ES-I3 (cell line): ENCODE measurements around the gene APH1B.
"Not testable (repeated sequence)": the region's sequence is repeated elsewhere in the genome, so short reads cannot be mapped to it uniquely, and the experiment has no call there.

Experiments
- H3K36me3 ChIP-seq: 2 replicates; pipeline ENCODE4 v1.6.1; 2013; ENCODE audit warnings: mild to moderate bottlenecking, low read length, control low read depth, moderate library complexity; ENCODE audit not compliant: insufficient read depth
- H3K4me1 ChIP-seq: 2 replicates; pipeline ENCODE4 v1.6.1; 2013; ENCODE audit warnings: mild to moderate bottlenecking, control low read depth, low read length; ENCODE audit not compliant: insufficient read depth
- H3K9ac ChIP-seq: 2 replicates; pipeline ENCODE4 v1.6.1; 2013; ENCODE audit warnings: low read depth, mild to moderate bottlenecking, low read length, moderate library complexity
- H3K9me3 ChIP-seq: 2 replicates; pipeline ENCODE4 v1.6.1; 2013; ENCODE audit warnings: mild to moderate bottlenecking, low read length, moderate library complexity; ENCODE audit not compliant: control insufficient read depth, insufficient read depth

Gene APH1B

DNA sequence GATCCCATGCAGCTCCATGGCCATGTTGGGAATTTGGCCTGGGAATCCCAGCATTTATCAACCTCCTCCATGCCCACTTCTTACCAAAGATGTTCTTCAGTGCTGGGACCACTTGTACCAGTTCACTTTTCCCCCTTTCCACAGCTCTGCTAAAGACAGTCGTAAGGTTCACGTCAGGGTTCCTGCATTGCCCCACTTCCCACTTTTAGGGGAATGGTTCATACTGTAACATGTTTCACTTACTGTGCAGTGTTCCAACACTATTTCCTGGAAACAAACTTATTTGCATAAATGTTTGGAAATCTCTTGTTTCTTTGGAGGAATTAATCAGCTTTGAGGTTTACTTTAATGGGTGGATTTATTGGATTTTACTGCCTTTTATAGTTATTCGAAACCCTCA, 17.0 kb downstream of the APH1B start:
- Histone ChIP-seq H3K9ac (no peak overlapping the region), H3K4me1 (no peaks in the 10 kb centered on the region), H3K36me3 (no peaks in the 10 kb centered on the region), H3K9me3 (no peaks in the 10 kb centered on the region)

DNA sequence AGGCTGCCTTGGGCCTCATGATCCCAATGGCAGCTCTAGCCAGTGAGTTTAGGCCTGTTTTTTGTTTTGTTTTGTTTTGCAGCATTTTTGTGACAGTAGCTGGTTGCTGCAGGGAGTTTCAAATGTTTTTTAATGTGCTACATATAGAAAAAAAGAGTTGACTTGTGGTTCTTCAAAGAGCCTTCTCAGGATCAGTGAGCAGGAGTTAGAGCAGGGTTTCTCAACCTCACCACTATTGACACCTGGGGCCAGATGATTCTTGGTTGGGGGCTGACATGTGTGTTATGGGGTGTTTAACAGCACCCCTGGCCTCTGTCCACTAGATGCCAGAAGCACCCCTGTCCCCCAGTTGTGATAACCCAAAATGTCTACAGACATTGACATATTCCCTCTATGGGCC, 17.9 kb downstream of the APH1B start:
- Histone ChIP-seq H3K9me3 (no peaks in the 10 kb centered on the region), H3K9ac (no peak overlapping the region), H3K36me3 (no peaks in the 10 kb centered on the region), H3K4me1 (no peaks in the 10 kb centered on the region)

DNA sequence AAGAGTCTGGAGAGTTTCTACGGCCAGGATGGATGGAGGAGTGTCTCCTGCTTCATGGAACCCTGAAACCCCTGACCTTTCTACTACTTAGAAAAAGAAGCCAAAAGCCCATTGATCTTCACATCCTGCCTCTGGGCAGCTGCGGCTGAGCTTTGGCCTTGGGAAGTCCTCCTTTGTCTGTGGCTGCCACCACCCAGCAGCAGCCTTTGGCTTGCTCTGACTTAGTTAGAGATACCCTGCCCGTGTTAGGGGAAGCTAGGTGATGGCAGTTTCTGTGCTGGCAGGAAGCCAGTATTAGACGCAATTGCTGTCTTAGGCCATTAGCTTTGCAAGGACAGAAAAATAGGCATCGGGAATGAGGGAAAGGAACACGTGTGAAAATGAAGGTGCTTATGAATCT, 18.8 kb downstream of the APH1B start:
- H3K9me3 ChIP-seq: no peaks in the 10 kb centered on the region
- H3K4me1 ChIP-seq: no peaks in the 10 kb centered on the region
- H3K9ac ChIP-seq: no peak overlapping the region
- H3K36me3 ChIP-seq: no peaks in the 10 kb centered on the region

DNA sequence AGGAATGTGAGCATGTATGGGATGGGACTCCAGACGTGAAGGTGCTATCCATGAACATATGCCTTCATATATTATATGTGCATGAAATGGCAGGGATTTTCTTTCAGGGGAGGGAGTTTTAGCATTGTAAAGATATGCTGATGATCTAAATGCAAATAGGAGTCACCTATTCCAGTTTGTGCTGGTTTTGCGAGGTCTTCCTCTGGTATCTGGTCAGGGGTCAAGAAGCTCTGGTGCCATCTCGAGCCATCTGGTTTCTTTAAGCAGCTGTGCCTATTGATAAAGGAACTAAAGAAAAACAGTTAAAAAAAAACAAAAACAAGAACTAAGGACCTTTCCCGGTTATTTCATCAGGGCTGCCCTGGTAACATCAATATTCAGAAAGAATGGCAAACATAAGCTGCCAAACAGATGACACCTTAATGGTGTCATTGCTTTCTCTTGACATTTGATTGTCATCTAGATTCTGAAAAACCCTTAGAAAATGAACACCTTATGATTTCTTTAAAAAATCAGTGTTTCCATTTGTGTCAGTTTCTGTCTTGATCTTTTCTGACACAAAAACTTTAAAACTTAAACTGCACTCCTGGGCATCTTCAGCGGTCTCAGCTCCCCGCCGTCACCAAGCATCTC, 22.7 kb downstream of the APH1B start:
- Histone ChIP-seq H3K4me1 (no peaks in the 10 kb centered on the region), H3K9me3 (no peaks in the 10 kb centered on the region), H3K36me3 (no peaks in the 10 kb centered on the region), H3K9ac (no peak overlapping the region)

DNA sequence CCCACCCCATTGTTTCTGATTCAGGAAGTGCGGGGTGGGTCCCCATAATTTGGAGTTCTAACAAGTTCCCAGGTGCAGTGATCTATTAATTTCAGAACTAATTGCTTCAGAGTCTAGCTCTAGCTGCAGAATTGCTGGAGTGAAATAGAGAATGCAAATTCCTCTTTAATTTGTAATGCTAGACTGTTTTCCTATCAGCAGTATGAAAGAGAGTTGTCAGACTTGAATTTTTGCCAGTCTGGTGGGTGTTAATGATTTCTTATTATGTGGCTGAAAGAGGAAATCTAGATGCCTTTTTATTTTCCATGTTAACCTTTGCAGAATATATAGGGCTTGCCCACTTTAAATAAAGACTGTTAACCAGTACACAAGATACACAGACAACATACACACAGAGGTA, 23.7 kb downstream of the APH1B start:
- Histone ChIP-seq H3K9me3 (no peaks in the 10 kb centered on the region), H3K36me3 (no peaks in the 10 kb centered on the region), H3K4me1 (no peaks in the 10 kb centered on the region), H3K9ac (no peak overlapping the region)

DNA sequence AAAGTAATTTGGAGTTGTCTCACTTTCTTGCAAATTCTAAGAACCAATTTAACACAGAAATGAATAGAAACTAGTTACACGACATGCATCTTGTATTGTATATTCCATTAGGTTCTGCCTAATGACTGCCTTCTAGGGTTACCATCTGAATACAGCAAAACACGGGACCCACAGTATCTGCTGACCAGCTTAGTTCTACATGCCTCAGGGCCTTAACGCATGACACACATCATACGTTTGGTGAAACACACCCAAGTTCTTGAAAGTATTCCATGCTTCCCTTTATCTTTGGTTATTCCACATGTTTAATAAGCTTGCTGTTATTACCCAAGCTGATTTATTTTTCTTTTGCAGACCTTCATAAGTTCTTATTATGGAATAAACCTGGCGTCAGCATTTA, 27.9 kb downstream of the APH1B start:
- H3K9me3 ChIP-seq: no peaks in the 10 kb centered on the region
- H3K9ac ChIP-seq: no peak overlapping the region
- H3K4me1 ChIP-seq: no peaks in the 10 kb centered on the region
- H3K36me3 ChIP-seq: no peaks in the 10 kb centered on the region

DNA sequence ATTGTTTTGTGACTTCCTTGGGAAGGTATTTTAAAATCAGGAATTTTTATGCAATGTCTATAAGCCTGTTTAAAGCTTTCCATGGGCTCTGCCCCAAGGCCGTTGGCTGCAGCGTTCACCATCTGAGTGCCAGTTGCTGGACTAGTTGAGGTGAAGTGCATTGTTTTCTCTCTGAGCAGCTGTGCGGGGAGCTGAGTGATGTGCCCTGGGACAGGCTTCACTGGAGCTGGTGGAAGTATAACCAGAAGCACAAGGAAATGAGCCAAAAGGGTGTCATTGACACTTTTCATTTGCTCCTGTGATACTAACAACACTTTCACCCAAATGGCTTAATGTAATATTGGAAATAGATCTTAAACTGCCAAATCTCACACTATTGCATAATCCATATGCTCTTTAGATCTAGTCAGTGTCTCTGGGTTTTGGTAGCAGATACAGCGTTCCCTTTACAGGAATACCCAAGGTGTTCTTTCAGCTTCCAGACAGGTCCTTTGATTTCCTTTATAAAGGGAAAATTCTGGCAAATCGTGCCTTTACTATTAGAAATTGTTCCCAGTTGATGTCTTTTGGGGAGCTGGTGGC, 29.2 kb downstream of the APH1B start:
- Histone ChIP-seq H3K4me1 (no peaks in the 10 kb centered on the region), H3K9ac (no peak overlapping the region), H3K9me3 (no peaks in the 10 kb centered on the region), H3K36me3 (no peaks in the 10 kb centered on the region)

DNA sequence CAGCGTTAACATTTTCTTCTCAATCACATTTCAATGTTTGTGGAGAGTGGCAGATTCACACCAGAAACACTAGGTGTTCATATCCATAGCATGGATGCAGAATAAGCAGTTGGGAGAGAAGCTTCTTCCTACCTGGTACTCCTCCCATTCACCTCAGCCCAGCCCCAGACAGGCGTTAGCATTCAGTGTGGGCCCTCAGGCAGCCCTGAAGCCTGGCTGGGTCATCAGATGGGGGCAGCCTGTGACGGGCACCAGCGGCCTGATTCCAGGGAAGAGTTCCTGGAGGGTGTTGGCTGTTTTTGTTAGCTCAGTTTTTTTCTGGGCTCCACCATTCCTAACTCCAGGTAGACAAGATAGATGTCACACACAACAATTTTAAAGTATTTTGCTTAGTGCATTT, 31.1 kb downstream of the APH1B start:
- Histone ChIP-seq H3K9me3 (no peaks in the 10 kb centered on the region), H3K36me3 (no peaks in the 10 kb centered on the region), H3K9ac (no peak overlapping the region), H3K4me1 (peaks cover 8% of the 10 kb centered on the region)

DNA sequence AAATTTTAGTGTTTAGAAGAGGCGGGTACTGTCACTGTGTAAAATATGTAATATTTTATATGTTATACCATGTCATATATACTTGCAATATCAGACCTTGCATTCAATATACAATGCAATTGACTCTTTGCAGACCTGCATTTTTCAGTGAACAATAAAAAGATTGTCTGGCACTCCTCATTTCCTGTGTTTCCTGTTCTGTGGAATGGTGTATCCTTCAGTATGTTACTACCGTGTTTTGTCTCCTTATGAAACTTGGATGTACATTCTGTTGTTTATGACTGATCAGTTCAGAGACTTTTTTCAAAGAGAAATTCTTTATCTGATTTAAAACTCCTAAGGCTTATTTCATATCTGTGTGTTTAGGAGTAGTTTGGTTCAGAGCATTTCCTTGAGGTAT, 31.5 kb downstream of the APH1B start:
- Histone ChIP-seq H3K4me1 (peaks cover 9% of the 10 kb centered on the region), H3K36me3 (no peaks in the 10 kb centered on the region), H3K9ac (no peak overlapping the region), H3K9me3 (no peaks in the 10 kb centered on the region)

DNA sequence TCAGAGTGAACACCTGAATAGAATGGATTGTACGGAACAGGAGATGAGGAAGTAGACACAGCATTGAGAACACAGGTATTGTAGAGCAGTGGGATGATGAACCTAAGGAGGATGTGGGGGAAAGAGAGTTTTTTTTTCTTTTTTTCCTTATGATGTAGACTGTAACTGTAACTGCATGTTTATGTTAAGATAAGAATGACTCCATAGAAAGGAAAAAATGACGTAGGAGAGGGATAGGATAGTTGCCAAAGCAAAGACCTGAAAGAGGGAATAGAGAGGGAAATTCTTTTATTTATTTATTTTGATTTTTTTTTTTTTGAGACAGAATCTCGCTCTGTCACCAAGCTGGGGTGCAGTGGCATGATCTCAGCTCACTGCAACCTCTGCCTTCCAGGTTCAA, 33.2 kb downstream of the APH1B start:
- Histone ChIP-seq H3K9me3 (no peaks in the 10 kb centered on the region), H3K4me1 (peaks cover 23% of the 10 kb centered on the region), H3K9ac (no peak overlapping the region), H3K36me3 (no peaks in the 10 kb centered on the region)

DNA sequence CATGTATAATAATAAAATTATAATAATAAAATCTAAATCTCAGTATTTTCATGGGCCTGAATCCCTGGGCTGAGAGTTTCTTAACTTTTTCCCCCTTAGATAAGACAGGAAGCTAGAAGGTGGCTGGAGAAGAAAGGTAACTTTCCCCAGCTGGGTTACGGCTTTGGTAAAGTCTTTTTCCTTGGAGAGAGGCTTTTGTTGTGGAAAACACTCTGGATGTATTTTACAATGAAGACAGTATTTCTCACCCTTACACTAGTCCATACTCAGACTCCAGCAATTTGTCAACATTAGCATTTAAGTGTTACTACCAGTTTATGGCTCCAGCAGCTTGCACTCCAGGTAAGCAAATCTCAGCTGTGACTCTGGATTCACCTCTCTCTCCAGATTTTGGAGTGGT, 34.9 kb downstream of the APH1B start:
- peaks cover 33% of the 10 kb centered on the region for H3K4me1 ChIP-seq
- H3K9me3 ChIP-seq: no peaks in the 10 kb centered on the region
- H3K36me3 ChIP-seq: no peaks in the 10 kb centered on the region
- H3K9ac ChIP-seq: no peak overlapping the region

DNA sequence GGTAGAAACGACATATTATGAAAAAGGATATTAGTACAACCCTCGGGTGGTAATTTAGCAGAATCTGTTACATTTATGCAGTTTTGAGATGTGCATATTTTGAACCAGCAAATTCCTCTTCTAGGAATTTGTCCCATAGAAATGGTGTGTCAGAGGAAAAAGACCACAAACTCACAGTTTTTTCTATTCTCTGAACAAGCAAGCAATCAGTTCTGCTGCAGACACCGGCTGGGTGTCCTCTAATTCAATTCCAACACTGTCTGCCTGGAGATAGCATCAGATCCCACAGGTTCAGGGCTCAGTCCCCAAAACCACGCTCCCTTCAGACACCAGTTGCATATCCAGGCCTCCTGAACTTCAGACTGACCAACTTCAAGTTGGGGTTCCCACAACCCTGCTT, 36.4 kb downstream of the APH1B start:
- H3K36me3 ChIP-seq: no peaks in the 10 kb centered on the region
- peaks cover 33% of the 10 kb centered on the region for H3K4me1 ChIP-seq
- no peaks in the 10 kb centered on the region for H3K9me3 ChIP-seq
- no peak overlapping the region for H3K9ac ChIP-seq

DNA sequence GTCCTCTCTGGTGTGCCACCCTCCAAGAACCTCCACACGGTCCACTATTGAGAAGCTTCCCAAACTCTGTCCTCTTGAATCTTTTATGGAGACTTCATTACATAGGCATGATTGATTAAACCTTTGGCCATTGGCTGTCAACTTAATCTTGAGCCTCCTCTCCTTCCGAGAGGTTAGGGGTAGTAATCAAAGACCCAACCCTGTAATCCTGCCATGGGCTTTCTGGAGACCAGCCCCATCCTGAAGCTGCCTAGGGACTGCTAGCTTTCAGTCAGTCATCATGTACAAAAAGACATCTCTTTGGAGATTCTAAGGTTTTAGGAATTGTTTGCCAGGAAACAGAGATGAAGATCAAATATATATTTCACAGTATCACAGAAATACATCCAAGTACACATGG, 37.0 kb downstream of the APH1B start:
- Histone ChIP-seq H3K9me3 (no peaks in the 10 kb centered on the region), H3K36me3 (no peaks in the 10 kb centered on the region), H3K4me1 (peaks cover 33% of the 10 kb centered on the region), H3K9ac (no peak overlapping the region)

DNA sequence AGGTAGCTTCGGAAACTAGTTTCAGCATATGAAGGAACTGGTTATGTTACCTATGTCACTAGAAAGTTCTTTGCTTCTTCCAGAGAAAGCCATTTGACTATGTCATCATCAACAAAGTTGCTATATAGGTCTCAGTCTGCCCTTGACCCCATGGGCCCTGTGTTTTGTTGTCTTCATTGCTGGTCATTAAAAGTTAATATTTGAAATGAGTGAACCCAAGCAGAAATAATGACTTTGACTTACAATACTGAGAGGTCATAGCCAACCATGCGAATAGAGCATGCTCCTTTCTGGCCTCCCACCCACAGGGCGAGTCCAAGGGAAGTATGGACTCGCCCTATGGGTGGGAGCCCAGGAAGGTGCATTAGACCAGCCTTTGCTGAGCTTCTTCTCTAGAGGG, 40.9 kb downstream of the APH1B start:
- H3K9ac ChIP-seq: no peak overlapping the region
- no peaks in the 10 kb centered on the region for H3K9me3 ChIP-seq
- peaks cover 25% of the 10 kb centered on the region for H3K4me1 ChIP-seq
- H3K36me3 ChIP-seq: no peaks in the 10 kb centered on the region

DNA sequence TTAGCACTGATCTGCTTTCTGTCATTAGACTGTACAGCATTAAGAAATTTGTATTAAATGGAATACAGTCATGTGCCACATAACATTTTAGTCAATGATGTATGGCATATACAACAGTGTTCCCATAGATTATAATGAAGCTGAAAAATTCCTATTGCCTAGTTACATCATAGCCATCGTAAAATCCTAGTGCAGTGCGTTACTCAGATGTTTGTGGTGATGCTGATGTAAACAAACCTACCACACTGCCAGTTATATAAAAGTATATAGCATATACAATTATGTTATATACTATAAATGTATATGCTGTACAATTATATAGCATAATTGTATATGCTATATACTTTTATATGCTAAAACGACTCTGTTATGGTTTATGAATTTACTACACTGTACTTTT, 41.7 kb downstream of the APH1B start:
- no peaks in the 10 kb centered on the region for H3K9me3 ChIP-seq
- peaks cover 23% of the 10 kb centered on the region for H3K4me1 ChIP-seq
- no peak overlapping the region for H3K9ac ChIP-seq
- no peaks in the 10 kb centered on the region for H3K36me3 ChIP-seq

DNA sequence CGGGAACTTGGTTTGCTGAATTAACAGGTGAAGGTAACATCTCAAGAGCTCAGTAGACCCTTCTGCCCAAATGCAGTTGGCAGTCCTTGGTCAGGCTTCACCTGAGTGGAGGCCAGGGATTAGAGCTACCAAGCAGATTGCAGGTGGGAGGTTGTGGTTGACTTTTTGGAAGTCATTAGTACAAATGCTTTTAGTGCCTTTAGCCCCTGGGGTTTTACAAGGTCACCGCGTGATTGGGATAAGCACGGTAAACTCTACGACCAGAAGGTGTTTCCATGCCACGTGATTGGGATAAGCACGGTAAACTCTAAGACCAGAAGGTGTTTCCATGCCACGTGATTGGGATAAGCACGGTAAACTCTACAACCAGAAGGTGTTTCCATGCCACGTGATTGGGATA, 43.0 kb downstream of the APH1B start:
- H3K9ac ChIP-seq, H3K9me3 ChIP-seq, H3K36me3 ChIP-seq: not testable (repeated sequence)
- H3K4me1 ChIP-seq: peaks cover 10% of the 10 kb centered on the region
